ENCODE results near the gene ADGRG6. TPM values are rescaled to one million over a fixed set of nuclear protein-coding genes. Genes with fewer than 3 reads are reported as not detected.
"Not testable (repeated sequence)": the region's sequence is repeated elsewhere in the genome, so short reads cannot be mapped to it uniquely, and the experiment has no call there.

The ADGRG6 gene
- total RNA-seq, 1 experiment from 2014 or later, result 30.3 TPM

- no peak overlapping the region for H2AFZ ChIP-seq
- no peak overlapping the region for H3K4me3 ChIP-seq
- no peaks in the 10 kb centered on the region for H4K20me1 ChIP-seq (ENCODE audit: insufficient read depth)
- no peaks in the 10 kb centered on the region for H3K9me2 ChIP-seq (ENCODE audit: insufficient read depth)
- no TSS peak for BruUV-seq (replicated peaks)
- TF ChIP-seq CTCF (conservative IDR thresholded peaks at IDR 0.05) (no peak), EZH2 (IDR thresholded peaks at IDR 0.05; ENCODE audit: low read depth) (no peak)
- ChIA-PET POLR2A (ENCODE audit: unreplicated experiment) (no interaction called here), CTCF (no interaction called here)
- intact Hi-C loops (cut with micrococcal nuclease; ENCODE audit: unreplicated experiment), result no loop called here
- no peaks in the 10 kb centered on the region for H3K79me2 ChIP-seq (ENCODE audit: low read depth)
- H3K9me3 ChIP-seq (ENCODE audit: insufficient read depth, low read depth), result peaks cover 8% of the 10 kb centered on the region; the same call in 1 of the 2 replicates
- H3K27me3 ChIP-seq (ENCODE audit: insufficient read depth, low read depth), result no peaks in the 10 kb centered on the region
- no peak for DNase-seq
- H3K27ac ChIP-seq, result no peak overlapping the region
- peaks cover 7% of the 10 kb centered on the region; the same call in 1 of the 2 replicates for H3F3A ChIP-seq (ENCODE audit: insufficient read depth, low read depth)
- H3K4me1 ChIP-seq (replicated peaks; ENCODE audit: insufficient read depth), result peaks cover 18% of the 10 kb centered on the region
- H3K4me2 ChIP-seq, result no peak overlapping the region
- no peaks in the 10 kb centered on the region for H3K36me3 ChIP-seq (ENCODE audit: low read depth)
Measured at GRCh38 chr6:142280927-142281326, 20.9 kb upstream of the ADGRG6 start.

GRCh38 chr6:142283138-142283537 lies 18.7 kb upstream of the ADGRG6 start:
- H4K20me1 ChIP-seq (ENCODE audit: insufficient read depth); intact Hi-C loops (cut with micrococcal nuclease; ENCODE audit: unreplicated experiment); BruUV-seq (replicated peaks); H2AFZ ChIP-seq; CTCF ChIA-PET; H3K9me2 ChIP-seq (ENCODE audit: insufficient read depth); H3K9me3 ChIP-seq (ENCODE audit: insufficient read depth, low read depth); H3K27ac ChIP-seq; DNase-seq; H3K27me3 ChIP-seq (ENCODE audit: insufficient read depth, low read depth); H3K4me3 ChIP-seq; H3K4me2 ChIP-seq; H3K36me3 ChIP-seq (ENCODE audit: low read depth); H3F3A ChIP-seq (ENCODE audit: insufficient read depth, low read depth); H3K79me2 ChIP-seq (ENCODE audit: low read depth); POLR2A ChIA-PET (ENCODE audit: unreplicated experiment): not testable (repeated sequence)
- H3K4me1 ChIP-seq (replicated peaks; ENCODE audit: insufficient read depth), result peaks cover 18% of the 10 kb centered on the region

- no peaks in the 10 kb centered on the region for H3K27me3 ChIP-seq (ENCODE audit: insufficient read depth, low read depth)
- H2AFZ ChIP-seq, result no peak overlapping the region
- POLR2A ChIA-PET (ENCODE audit: unreplicated experiment), result no interaction called here
- intact Hi-C loops (cut with micrococcal nuclease; ENCODE audit: unreplicated experiment), result no loop called here
- H3K4me3 ChIP-seq, result no peak overlapping the region
- no peak for DNase-seq
- peaks cover 8% of the 10 kb centered on the region for H3K4me1 ChIP-seq (replicated peaks; ENCODE audit: insufficient read depth)
- H3K79me2 ChIP-seq (ENCODE audit: low read depth), result no peaks in the 10 kb centered on the region
- no peaks in the 10 kb centered on the region for H3F3A ChIP-seq (ENCODE audit: insufficient read depth, low read depth)
- H3K4me2 ChIP-seq, result no peak overlapping the region
- no TSS peak for BruUV-seq (replicated peaks)
- no peaks in the 10 kb centered on the region for H3K36me3 ChIP-seq (ENCODE audit: low read depth)
- no peak for TF ChIP-seq CTCF (conservative IDR thresholded peaks at IDR 0.05)
- no peak for TF ChIP-seq EZH2 (IDR thresholded peaks at IDR 0.05; ENCODE audit: low read depth)
- CTCF ChIA-PET, result no interaction called here
- no peak overlapping the region for H3K27ac ChIP-seq
- H4K20me1 ChIP-seq (ENCODE audit: insufficient read depth), result no peaks in the 10 kb centered on the region
- peaks cover 8% of the 10 kb centered on the region; the same call in 1 of the 2 replicates for H3K9me3 ChIP-seq (ENCODE audit: insufficient read depth, low read depth)
- no peaks in the 10 kb centered on the region for H3K9me2 ChIP-seq (ENCODE audit: insufficient read depth)
Measured at GRCh38 chr6:142284419-142284818, 17.4 kb upstream of the ADGRG6 start.
